Head of caudate nucleus (tissue), 42 donors: ENCODE measurements around the gene ERCC2.

Source experiments
- DNase-seq, 42 donors: peaks; one replicate each; pipeline versions ENCODE4 v3.0.0 to v3.0.0-alpha.2; 2020 to 2021; ENCODE audit warnings: mixed read lengths in 7 of 42
- intact Hi-C: fragments of 100-400 bp; cut with DNase I; formaldehyde crosslinking; loops from one replicate; pipeline ENCODE4 v1.15.0; 2022

Gene ERCC2

DNA sequence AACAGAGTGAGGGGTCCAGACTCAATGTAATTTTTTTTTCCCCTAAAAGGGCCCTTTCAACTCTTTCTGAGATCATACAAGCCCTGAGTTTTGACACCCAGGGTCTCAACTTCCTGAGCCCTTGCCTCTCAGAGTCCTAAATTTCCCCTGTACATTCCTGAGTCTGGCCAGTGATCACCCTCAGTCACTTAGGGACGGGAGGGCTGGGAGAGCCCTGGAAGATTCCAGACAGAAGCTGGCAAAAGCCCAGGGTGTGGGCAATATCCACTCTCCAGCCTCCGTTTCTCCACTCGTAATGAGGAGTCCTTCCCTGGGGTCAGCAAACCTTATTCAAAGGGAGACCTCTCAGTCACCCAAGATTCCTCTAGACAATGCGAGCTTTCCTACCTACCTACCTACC is 32.9 kb upstream of the ERCC2 start:
- intact Hi-C loops: no loop called here
- DNase-seq: no peak

DNA sequence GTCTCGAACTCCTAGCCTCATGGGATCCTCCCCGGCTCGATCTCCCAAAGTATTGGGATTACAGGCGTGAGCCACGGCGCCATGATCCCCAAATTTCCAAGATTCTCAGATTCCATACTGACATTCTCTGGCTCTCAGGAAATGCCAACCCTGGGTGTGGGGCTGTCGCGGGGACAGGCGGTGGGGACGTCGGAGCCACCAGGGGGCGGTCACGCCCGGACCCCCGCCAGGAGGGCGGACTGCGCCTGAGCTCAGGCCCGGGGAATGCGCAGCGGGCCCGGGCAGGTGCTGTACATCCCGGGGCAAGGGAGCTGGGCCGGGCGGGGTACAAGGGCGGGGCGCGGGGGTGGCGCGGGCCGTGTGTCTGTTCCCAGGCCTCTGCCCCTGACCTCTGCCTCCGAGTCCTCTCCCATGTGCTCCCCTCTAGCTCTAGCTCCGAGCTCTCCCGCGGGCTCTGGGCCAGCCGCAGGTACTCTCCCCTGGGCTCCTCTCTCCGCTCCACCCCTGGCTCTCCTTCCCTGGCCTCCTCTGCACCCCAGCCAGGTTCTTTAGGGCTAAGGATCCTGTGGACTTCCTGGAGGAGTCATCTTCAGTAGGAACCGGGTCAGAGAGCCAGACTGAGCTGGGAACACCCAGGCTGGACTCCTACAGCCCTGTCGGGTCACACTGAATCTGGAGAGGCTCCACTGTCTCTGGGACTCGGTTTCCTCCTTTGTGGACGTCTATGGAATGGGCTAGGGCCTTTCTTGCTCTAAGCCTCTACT is 32.1 kb upstream of the ERCC2 start:
- intact Hi-C loops: no loop called here
- peak in 1 of 42 donors; percentile 32 for DNase-seq

DNA sequence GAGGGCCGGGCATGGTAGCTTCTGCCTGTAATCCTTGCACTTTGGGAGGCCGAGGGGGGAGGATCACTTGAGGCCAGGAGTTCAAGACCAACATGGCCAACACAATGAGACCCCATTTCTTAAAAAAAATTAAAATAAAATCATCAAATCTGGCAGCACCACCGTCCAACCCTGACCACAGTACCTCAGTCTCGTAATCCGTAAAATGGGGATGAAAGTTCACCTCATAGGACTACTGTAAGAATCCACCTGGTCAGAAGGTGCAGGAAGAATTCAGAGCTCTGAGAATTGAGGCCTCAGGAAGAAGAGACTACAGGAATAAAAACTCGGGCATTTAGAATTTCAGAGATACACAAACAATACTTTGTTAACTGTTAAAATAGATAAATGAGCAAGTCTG is 31.4 kb upstream of the ERCC2 start:
- no peak for DNase-seq

DNA sequence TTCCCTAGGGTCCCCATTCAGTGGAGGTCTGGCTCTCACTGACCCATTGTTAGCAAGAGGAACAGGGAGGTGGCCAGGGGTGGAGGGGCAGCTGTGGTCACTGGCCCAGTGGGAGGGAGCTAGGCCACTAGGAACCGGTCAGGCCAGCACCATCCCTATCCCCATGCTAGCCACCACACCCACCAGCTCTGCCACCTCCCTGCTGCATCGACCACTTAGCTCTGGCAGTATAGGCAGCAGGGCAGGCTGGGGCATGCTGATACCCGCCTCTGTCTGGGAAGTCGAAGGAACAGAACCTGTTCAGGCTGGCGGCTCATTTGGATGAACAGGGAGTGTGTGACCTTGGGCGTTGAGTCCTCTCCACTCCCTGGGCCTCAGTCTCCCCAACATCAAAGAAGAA is 29.8 kb upstream of the ERCC2 start:
- intact Hi-C loops: no loop called here
- no peak for DNase-seq

More for the DNA sequence above, 31.4 kb upstream of the ERCC2 start:
- intact Hi-C loops: no loop called here

DNA sequence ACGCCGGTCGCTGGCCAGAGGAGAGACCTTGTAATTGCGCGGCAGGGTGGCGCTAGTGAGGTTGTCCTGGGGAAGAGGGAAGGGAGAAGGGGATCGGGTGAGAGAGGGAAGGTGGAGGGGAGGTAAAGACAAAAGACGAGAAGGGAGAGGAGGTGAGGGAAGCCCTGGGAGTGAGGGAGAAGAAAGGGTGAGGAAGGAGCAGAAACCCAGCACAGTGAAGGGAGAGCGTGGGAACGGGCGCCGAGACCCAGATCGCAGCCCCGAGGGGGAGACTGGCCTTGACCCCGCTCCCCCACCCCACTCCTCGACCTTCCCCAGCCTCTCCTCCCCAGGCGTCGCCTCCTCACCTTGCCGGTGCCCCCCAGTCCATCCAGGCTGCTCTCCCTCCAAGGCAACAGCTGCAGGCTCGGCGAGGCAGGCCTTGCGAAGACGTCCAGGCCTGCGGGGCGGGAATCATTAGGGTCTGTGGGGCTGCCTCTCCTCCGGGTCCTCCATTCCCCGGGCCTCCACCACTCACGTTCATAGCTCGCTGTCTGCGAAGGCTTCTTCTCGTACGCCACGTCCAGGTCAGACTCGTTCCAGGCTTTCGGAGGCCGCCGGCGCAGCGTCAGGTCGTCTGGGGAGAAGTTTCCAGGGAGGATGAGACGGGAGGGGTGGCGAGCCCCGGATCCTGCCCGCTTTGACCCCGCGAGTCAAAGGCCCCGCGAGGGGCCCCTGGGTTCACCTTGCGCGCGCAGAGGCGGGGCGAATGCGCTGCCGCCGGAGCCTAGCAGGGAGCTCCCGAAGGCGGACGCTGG is 25.6 kb upstream of the ERCC2 start:
- DNase-seq: no peak
- intact Hi-C loops: no loop called here

DNA sequence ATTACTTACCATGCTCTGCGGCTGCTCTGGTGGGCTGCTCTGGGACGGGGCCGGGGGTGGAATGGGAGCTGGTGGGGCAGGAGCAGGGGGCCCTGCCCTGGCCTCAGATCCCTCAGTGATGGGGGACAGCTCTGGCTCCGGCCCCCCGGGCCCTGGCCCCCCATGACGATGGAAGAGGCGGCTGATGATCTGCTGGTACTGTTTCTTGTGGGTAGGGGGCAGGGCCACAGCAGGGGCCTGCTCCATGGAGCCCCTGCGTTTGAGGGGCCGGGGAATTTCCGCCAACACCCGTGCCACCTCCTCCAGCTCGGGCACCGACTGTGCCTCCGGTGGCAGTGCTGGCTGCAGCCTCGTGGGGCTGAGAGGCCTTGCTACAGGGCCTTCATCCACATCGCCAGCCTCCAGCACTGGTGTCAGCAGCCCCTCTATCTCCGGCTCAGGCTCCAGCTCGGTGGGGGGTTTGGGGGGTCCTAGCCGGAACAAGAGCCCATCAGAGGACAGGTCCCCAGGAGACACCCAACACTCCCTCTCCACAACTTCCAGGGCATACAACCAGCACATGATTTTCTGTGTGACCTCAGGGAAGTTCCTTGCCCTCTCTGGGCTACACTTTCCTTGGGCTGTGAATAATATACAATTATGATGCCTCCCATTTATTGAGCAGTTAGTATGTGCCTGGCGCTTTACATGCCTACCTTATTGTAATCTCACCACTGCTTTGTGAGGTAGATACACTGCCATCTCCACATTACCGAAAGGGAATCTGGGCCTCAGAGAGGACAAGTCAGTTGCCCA is 21.7 kb upstream of the ERCC2 start:
- no peak for DNase-seq
- intact Hi-C loops: no loop called here

DNA sequence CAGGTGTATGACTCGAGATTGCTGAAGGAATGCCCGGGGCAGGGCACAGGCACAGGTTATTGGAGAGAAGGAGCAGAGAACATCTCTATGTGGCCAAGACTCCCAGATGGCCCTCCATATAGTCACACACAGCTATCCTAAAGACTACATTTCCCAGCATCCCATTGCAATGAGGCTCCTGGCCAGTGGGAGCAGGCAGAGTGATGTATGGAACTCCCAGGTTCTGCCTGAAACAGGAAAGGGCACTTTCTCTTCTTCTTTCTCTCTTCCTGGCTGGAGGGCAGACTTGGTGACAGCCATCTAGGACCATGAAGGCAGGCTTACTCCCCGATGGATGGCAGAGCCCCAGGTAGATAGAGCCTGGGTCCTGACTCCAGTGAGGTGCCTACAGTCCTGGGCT is 21.0 kb upstream of the ERCC2 start:
- DNase-seq: no peak
- intact Hi-C loops: no loop called here

DNA sequence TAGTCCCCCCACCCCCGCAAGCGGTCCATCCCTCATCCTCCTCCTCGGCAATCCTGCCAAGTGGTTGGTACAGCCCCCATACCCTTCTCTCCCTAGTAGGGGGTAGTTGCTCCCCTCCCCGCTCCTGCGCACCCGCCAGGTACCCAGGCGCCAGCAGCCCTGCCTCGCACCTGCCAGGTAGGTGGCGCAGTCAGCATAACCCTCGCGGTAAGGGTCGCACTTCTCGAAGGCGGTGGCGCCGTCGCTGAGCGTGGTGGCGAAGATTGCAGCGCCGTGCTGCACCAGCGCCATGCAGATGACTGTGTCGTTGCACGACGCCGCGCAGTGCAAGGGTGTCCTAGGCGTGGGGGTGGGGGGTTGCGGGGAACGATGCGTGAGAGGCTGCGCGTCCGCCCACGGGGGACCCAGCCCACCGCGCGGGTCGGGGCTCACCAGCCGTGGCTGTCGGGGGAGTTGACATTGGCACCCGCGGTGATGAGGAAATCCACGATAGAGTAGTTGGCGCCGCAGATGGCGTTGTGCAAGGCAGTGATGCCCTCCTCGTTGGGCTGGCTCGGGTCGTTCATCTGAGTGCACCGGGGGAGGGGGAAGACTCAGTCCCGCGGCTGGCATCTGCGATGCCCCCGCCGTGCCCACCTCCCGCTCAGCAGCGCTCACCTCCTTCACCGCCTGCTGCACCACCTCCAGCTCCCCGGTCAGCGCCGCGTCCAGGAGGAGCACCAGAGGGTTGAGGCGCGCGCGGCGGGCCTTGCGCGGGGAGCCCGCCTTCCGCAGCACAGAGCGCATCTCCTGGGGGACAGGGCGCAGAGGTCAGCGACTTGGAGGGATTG is 15.2 kb upstream of the ERCC2 start:
- intact Hi-C loops: no loop called here
- DNase-seq: no peak

DNA sequence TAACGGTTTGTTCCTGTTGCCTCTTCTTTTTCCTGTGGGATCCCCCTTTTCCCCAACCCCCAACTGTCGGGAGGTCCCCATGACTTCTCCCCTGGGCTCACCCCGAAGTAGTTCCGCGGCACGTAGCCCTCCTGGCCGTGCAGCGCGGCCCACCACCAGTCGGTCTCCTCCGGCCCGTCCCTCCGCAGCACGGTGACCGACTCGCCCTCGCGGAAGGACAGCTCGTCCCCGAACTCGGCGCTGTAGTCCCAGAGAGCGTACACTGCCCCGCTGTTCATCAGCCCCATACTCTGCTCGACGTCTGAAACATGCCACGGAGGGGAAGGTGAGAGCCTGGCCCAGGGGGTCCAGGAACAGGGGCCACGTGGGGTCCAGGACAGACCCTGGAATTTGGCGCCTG is 12.1 kb upstream of the ERCC2 start:
- intact Hi-C loops: no loop called here
- DNase-seq: no peak

DNA sequence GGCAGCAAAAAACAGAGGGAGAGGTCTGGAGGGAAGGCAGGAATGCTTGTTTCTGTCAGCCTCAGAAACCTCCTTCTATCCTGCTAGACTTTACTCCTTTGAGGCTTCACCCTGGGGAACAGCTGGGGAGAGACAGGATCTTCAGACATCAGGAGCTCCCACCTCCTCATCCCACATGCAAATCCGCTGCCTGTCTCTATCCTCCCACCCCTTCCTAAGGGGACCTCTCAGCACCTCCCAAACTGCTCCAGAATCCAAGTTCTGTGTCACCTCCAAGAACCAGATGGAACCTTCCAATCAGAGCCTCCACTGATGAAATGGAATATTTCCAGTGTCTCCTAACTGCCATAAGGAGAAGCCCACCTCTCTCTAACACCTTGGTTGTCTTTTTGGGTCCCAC is 9.7 kb upstream of the ERCC2 start:
- intact Hi-C loops: no loop called here

DNA sequence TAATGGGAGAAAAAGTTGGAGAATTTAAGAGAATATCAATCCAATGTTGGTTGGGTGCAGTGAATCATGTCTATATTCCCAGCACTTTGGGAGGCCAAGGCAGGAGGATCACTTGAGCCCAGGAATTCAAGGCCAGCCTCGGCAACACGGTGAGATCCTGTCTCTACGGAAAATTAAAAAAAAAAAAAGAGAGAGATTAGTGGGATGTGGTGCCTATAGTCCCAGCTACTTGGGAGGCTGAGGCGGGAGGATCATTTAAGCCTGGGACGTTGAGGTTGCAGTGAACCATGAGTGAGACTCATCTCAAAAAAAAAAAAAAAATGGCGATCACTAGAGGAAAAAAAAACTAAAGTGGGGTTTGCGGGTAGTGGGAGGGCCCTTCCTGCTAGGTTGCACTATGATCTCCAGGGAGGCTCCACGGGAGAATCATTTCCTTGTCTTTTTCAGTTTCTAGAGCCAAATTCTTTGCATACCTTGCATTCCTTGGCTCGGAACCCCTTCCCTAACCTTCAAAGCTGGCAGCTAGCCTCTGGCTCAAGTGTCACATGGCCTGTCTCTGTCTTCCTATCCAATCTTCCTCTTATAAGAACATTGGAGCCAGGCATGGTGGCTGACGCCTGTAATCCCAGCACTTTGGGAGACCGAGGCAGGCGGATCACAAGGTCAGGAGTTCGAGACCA is 5.8 kb upstream of the ERCC2 start:
- DNase-seq: no peak
- intact Hi-C loops: no loop called here

More for the DNA sequence above, 9.7 kb upstream of the ERCC2 start:
- peak in 26 of 42 donors; percentile 18 to 83 (median 43) for DNase-seq

DNA sequence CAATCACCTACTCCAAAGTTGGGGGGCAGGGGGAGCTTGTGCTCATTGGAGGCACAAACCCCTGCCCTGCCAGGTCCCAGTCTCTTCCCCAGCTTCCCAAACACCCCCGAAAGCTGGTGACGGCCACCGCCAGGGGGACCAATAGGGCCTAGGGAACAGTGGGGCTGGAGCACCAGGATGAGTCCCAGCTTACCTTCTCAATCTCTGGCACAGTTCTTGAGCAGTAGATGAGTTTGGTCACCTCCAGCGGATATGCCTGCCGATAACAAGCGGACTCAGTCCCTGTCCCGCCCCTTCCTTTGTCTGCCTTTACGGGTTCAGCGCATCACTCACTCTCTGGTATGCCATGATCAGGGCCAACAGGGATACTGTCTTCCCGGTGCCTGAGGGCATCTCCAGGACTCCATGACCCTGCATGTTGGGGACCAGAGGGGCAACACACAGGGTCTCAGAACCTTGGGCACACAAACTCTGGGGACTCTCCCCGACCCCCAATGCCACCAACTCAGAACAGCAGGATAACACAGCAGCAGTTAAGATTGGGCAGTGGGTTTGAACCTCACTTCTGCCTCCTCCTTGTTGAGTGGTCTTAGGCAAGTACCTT is 1.5 kb downstream of the ERCC2 start:
- DNase-seq: no peak
- intact Hi-C loops: no loop called here

DNA sequence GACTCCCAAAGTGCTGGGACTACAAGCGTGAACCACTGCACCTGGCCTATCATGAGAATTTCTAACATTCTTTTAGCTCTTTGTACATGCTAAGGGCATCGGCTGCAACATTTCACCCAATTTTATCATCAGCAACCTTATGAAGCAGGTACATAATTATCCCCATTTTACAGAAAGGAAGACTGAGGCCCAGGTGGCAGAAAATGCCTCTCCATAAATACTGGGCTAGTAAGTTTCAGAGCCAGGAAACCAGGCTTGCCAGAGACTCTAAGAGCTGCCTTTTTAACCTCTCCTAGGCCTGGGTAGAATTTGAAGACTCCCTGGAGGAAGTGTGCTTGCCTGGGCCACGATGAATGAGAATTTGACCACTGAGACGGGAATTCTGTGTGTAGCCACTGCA is 2.2 kb downstream of the ERCC2 start:
- intact Hi-C loops: no loop called here
- no peak for DNase-seq

DNA sequence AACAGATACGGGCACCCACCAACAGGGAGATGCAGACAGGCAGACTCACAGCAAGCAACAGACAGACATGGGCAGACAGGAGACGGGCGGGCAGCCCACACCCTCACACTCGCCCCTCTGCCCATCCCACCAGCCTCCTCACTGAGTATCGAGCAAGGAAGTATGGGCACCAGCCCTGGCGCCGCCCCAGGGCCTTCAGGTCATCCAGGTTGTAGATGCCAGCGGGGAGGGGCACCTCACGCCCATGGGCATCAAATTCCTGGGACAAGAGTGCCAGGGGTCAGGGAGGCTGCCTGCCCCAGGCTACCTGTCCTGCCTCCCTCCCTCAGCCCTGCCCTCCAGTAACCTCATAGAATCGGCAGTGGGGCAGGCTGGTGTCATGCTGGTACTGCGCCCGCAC is 5.7 kb downstream of the ERCC2 start:
- DNase-seq: no peak
- intact Hi-C loops: no loop called here

DNA sequence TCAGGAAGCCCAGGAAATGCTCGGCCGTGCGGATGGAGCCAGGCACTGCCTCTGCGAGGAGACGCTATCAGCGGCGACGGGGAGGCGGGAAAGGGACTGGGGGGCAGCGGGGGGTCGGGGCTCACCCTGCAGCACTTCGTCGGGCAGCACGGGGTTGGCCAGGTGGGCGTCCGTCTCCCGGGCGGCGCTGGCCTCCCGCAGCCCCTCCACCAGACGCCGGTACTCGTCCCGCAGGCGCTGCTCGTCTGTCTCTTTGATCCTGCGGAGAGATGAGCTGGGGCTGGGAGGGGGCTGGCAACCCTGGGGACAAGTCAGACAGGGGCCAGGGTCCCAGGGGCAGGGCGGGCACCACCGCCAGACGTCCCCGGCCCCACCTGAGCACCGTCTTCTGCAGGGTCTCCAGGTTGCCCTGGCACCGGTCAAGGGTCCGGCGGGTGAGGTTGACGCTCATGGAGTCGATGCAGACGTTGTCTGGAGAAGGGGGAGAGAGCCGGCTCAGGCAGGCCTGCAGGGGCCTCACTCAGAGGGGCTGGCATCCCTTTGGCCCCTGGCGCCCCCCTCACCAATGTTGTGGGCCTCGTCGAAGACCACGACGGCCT is 6.4 kb downstream of the ERCC2 start:
- intact Hi-C loops: no loop called here
- no peak for DNase-seq

DNA sequence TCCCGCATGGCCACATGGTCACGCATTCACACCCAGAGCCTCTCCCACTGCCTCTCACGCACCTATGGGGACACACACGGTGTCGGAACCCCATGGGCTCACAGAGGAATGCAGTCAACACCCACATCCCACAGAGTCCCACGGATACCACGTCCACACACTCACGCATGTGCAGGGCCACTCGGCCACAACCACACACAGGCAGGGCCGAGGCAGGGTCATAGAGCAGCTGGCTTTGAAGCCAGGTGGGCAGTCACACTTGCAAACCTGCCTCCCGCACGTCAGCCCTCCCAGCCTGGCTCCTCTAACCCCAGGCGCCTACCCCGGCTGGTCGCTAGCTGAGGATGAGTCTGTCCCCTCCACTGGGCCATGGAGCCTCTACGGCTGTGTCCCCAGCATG is 8.1 kb downstream of the ERCC2 start:
- intact Hi-C loops: no loop called here

DNA sequence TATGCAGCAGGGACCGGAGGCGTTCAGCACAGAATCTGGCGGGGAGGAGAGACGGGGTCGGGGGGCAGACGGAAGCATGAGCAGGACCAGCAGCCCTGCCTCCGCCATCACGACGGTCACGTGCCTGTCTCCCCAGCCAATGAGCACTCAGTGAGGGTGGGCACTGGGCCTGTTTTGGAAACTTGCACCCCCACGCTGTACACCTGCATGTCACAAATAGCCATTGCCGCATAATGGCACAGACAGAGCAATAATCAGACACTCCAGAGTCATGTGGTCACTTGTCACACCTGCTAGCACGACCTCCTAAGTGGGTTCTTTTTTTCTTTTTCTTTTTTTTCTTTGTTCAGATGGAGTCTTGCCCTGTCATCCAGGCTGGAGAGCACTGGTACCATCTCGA is 8.8 kb downstream of the ERCC2 start:
- intact Hi-C loops: no loop called here
- DNase-seq: no peak

More for the DNA sequence above, 8.1 kb downstream of the ERCC2 start:
- DNase-seq: no peak
